Measurements from ENCODE around the gene NPPA. TPM values are rescaled to one million over a fixed set of nuclear protein-coding genes. Genes with fewer than 3 reads are reported as not detected.

The NPPA gene
- total RNA-seq, 1 experiment from 2014 or later: not detected

- no peak overlapping the region for H3K4me3 Mint-ChIP-seq
- Histone ChIP-seq H4K20me1 (ENCODE audit: control insufficient read depth, insufficient read depth, insufficient read length) (no peaks in the 10 kb centered on the region), H3K27me3 (ENCODE audit: insufficient read depth, low read length) (no peaks in the 10 kb centered on the region; the same call in 1 of the 2 replicates), H3K9ac (ENCODE audit: extremely low read depth, insufficient read length, low read length) (no peak overlapping the region), H2BK20ac (ENCODE audit: low read depth, low read length, poor library complexity, severe bottlenecking) (no peak overlapping the region), H3K23ac (ENCODE audit: insufficient read length, low read depth, low read length) (no peak overlapping the region), H2BK12ac (ENCODE audit: insufficient read length, low read depth, low read length) (no peak overlapping the region), H2BK120ac (ENCODE audit: low read depth, low read length, poor library complexity, severe bottlenecking) (no peak overlapping the region), H2BK15ac (ENCODE audit: low read depth, low read length) (no peak overlapping the region), H4K91ac (ENCODE audit: insufficient read length, low read depth, low read length) (no peak overlapping the region), H4K5ac (ENCODE audit: insufficient read length, low read depth, low read length) (no peak overlapping the region), H3K4me2 (ENCODE audit: insufficient read depth, insufficient read length, low read length) (no peak overlapping the region), H3K79me2 (ENCODE audit: insufficient read depth, low read length) (no peaks in the 10 kb centered on the region), H3K23me2 (ENCODE audit: insufficient read length, low read depth, low read length, poor library complexity, severe bottlenecking) (no peaks in the 10 kb centered on the region), H3K27ac (ENCODE audit: insufficient read length, low read depth, low read length) (no peak overlapping the region), H2BK5ac (ENCODE audit: insufficient read length, low read length) (no peak overlapping the region), H3K4ac (ENCODE audit: low read depth, low read length) (no peak overlapping the region), H3K9me3 (ENCODE audit: control insufficient read depth, low read depth, low read length) (no peaks in the 10 kb centered on the region), H3K56ac (ENCODE audit: insufficient read length, low read depth, low read length) (no peak overlapping the region), H3K18ac (ENCODE audit: insufficient read length, low read depth, low read length) (no peak overlapping the region), H3K4me1 (ENCODE audit: insufficient read depth, low read length) (no peaks in the 10 kb centered on the region), H3K79me1 (ENCODE audit: insufficient read depth, low read depth, low read length, poor library complexity, severe bottlenecking) (no peaks in the 10 kb centered on the region), H3T11ph (ENCODE audit: low read length) (no peak overlapping the region), H3K14ac (ENCODE audit: insufficient read depth, low read length) (no peak overlapping the region), H4K8ac (replicated peaks; ENCODE audit: insufficient read length, low read depth, low read length) (no peak overlapping the region), H2AFZ (ENCODE audit: low read length) (no peak overlapping the region), H2AK5ac (ENCODE audit: insufficient read length, low read length) (no peak overlapping the region)
- no peak for DNase-seq
- H3K4me1 Mint-ChIP-seq: peaks cover 6 to 15% of the 10 kb centered on the region in 2 experiments; a peak in 3 of 4 replicates
- no peaks in the 10 kb centered on the region for H3K36me3 Mint-ChIP-seq (ENCODE audit: insufficient read depth in 1 of 3, low read depth in 3 of 3)
- no peak for TF ChIP-seq CTCF (conservative IDR thresholded peaks at IDR 0.05)
- no peaks in the 10 kb centered on the region for H3K9me3 Mint-ChIP-seq
- peaks cover 55% of the 10 kb centered on the region for H3K27me3 Mint-ChIP-seq (ENCODE audit: low read depth)
- WGBS (ENCODE audit: extremely low coverage, insufficient read length, low lambda C conversion rate): no CpG with 5 or more reads among the region's 8 CpGs
- H3K27ac Mint-ChIP-seq: no peak overlapping the region
Observed at GRCh38 chr1:11855430-11855829, 7.8 kb upstream of the NPPA start.

All from H9 (cell line).